GM12873 (cell line): ENCODE results near the gene ALG3.

ENCODE experiments used
- TF ChIP-seq, protein P1 (sequence below): IDR thresholded peaks from 2 replicates; pipeline ENCODE4 v1.5.1; 2012; ENCODE audit warnings: low read depth, mild to moderate bottlenecking, moderate library complexity, low read length, control low read depth; ENCODE audit not compliant: insufficient read depth; ENCODE audit errors: missing control alignments

Gene ALG3

DNA sequence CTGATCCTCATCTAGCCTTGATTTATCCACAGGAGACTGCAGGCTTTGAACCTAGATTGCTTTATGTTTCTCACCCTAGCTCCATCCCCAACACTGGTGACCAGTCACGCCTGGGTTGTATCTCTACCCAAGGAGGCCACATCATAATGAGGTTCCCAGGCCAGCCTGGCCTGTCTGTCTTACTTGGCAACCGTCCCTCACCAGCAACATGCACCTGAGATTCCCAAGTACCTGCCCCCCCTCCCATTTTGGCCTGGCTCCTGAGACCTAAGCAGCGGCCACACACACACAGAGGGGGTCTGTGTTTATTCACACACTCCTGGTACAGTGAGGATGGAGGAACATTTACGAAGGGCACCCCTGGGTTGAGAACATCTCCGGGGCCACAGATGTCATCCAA is 10.2 kb upstream of the ALG3 start:
- TF ChIP-seq, protein P1, sequence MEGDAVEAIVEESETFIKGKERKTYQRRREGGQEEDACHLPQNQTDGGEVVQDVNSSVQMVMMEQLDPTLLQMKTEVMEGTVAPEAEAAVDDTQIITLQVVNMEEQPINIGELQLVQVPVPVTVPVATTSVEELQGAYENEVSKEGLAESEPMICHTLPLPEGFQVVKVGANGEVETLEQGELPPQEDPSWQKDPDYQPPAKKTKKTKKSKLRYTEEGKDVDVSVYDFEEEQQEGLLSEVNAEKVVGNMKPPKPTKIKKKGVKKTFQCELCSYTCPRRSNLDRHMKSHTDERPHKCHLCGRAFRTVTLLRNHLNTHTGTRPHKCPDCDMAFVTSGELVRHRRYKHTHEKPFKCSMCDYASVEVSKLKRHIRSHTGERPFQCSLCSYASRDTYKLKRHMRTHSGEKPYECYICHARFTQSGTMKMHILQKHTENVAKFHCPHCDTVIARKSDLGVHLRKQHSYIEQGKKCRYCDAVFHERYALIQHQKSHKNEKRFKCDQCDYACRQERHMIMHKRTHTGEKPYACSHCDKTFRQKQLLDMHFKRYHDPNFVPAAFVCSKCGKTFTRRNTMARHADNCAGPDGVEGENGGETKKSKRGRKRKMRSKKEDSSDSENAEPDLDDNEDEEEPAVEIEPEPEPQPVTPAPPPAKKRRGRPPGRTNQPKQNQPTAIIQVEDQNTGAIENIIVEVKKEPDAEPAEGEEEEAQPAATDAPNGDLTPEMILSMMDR, result no peak

DNA sequence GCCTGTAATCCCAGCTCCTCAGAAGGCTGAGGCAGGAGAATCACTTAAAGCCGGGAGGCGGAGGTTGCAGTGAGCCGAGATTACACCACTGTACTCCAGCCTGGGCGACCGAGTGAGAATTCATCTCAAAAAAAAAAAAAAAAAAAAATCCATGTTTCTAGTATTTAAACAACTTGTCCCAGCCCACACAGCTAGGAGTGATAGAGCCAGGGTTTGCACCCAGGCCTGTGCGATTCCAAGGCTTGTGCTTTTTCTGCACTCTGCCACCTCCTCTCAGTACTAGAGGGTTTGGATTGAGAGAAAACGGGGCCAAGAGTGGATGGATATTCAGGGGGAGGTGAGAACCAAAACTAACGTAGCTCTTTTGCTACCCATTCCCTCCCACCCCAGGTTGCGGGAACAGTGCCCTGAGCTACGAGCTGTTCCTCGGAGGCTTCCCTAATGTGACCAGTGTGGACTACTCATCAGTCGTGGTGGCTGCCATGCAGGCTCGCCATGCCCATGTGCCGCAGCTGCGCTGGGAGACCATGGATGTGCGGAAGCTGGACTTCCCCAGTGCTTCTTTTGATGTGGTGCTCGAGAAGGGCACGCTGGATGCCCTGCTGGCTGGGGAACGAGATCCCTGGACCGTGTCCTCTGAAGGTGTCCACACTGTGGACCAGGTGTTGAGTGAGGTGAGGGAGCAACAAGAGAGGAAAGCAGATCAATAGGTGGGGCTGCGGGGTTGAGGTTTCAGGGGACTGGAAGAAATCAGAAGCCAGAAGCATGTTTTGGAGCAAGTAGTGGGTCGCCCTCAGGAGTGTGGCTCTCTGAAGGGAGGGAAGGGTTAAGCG is 8.5 kb upstream of the ALG3 start:
- TF ChIP-seq, protein P1, result no peak

DNA sequence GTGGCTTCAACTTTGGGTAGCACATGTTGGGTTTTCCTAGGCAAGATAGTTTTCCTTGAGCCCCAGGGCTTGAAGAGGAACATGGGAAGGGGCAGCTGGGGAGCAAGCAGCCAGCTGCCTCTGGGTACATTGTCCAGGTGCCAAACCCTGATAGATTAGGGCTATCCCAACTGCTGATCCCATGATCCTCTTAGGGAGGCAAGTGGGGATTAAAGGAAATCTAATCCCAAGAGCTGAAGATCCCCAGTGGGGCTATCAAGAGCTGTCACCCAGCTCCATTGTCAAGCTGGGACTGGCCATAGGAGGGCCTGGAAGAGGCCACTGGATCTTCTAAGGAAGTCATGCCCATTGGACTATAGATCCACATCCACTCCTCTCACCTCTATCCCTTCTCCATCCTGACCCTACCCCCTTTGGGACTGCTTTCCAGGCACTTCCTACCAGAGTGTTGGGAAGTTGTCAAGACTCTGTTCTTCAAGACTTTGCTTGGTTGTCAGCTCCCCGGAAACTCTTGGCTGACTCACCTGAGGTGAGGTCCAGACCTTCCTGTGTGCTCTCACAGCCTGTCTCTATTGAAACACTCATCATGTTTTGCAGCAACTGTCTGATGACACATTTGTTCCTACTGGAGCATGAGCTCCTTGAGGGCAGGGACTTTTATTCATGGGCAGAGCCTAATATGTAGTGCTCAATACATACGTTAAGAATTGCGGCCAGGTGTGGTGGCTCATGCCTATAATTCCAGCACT is 6.7 kb upstream of the ALG3 start:
- TF ChIP-seq, protein P1, result no peak

DNA sequence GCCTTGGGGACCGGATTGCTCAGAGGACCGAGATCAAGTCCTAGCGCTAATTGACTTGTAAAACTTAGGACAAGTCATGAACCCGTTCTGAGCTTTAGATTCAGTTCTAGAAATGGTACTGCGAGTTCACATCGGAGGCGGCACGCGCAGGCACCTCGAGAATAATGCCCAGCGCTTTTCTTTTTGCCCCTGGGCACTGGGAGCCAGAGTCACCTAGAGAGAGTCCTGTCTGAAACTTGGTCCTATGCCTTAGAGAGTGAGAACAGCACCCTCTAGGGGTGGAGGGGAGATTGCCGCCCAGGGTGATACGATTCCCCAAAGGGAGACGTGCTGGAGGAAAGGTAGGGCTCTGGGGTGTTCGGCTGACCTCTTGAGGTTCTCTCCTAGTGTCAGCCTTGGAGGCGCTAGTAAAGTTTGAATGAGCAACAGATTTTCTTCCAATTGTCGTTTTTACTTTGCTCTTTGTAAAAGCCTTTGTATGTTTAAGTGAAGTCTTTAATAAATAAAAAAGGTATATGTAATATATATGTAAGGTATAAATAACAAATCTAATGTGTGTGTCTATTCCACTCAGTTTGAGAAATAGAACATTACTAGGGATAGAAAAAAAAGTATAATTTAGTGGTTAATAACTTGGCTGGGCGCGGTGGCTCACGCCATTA is 1.5 kb upstream of the ALG3 start:
- TF ChIP-seq, protein P1, result peak; percentile 96

DNA sequence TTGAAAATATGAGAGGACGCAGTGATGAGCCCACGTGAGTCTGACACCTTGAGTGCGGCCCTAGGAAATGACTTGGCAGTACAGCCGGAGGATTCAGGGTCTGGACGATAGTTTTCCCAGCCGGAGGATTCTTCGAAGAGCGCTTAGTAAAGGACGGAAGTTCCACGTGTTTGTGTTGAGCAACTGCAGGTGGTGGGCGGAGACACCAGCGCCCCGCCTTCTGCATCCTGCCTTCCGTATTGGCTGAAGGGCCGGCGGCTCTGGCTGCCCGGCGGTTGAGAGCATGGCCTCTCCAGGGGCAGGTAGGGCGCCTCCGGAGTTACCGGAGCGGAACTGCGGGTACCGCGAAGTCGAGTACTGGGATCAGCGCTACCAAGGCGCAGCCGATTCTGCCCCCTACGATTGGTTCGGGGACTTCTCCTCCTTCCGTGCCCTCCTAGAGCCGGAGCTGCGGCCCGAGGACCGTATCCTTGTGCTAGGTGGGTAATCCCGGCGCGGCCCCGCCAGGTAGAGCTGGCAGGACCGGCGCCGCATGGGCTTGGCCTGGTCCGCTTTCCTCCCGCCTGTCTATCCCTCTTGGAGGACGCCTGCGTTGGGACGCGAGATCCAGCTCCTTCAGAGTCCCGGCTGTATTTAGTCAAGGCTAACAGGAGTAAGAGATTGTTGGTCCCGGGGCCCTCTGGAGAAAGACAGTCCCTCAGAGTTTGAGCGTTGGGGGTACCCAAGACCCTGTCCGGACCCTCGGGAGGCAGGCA is 827 bp upstream of the ALG3 start, which contains the start of gene EEF1AKMT4:
TSS of gene EEF1AKMT4 (plus strand) at position 261 of the 755 bp plus-strand sequence. CDS start at position 284, 23 bp downstream.
- TF ChIP-seq, protein P1, result peak; percentile 43

DNA sequence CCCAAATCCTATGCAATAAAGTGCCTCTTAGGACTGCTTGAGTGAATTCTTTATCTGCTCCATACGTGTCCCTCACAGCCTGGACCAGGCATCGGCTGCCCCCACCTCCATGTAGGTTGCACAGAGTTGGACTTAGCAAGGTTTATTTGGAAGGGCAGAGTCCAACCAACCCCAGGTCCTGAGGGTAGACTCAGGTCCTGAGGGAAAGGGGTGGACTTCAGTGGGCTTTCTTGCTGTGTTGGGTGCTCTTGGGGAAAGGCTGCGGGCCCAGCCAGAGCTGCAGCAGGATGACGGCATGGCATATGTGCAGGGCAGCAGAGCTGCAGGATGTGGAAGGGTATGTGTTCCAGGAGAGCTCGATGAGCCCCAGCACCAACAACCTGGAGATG is 6.5 kb downstream of the ALG3 start:
- TF ChIP-seq, protein P1, result no peak
